Measurements from ENCODE around the gene PDZRN4.

DNA sequence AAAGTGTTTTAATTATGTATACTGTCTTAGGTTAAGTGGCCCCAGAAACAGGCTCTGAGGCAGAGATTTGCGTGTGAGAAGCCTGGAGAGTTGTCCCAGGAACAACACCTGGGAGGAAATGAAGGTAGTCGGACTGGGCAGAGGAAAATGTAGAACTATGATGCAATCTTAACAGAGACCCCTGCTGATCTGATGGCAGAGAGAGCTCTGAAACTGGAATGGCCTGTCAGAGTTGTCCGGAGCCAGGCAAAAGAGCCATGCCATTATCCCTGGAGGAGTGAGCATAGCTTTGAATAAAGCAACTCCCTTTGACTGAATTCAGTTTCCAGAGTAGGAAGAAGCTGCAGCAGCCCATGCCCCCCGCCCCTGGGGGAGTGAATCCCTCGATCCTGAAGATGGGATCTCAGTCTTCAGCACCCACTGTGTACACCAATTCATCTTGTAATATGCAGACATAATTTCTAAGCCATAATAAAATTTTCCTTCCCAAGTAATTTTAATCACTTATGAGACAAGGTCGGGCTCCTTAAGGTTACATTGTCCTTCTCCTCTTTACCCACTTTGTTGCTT, 264.8 kb downstream of the PDZRN4 start:
- TF ChIP-seq, protein P1, sequence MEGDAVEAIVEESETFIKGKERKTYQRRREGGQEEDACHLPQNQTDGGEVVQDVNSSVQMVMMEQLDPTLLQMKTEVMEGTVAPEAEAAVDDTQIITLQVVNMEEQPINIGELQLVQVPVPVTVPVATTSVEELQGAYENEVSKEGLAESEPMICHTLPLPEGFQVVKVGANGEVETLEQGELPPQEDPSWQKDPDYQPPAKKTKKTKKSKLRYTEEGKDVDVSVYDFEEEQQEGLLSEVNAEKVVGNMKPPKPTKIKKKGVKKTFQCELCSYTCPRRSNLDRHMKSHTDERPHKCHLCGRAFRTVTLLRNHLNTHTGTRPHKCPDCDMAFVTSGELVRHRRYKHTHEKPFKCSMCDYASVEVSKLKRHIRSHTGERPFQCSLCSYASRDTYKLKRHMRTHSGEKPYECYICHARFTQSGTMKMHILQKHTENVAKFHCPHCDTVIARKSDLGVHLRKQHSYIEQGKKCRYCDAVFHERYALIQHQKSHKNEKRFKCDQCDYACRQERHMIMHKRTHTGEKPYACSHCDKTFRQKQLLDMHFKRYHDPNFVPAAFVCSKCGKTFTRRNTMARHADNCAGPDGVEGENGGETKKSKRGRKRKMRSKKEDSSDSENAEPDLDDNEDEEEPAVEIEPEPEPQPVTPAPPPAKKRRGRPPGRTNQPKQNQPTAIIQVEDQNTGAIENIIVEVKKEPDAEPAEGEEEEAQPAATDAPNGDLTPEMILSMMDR (IDR thresholded peaks at IDR 0.05; ENCODE audit: insufficient read depth, low read length, poor library complexity, severe bottlenecking): no peak
- no peak for TF ChIP-seq EZH2phosphoT487 (conservative IDR thresholded peaks at IDR 0.05; ENCODE audit: low read length)
